Esophagus muscularis mucosa (tissue), 4 donors: Measurements from ENCODE around the gene TANGO6.

Experiments
- CTCF ChIP-seq, 3 experiments: fragments of 200-600 bp in 2 of 3; fragments of 450-650 bp in 1 of 3; sonication (generic) in 2 of 3; IDR thresholded peaks; one replicate each; pipeline ENCODE4 v1.5.1; 2017 to 2019; ENCODE audit warnings: antibody characterized with exemption in 3 of 3, mild to moderate bottlenecking in 2 of 3, moderate library complexity in 1 of 3
- EP300 ChIP-seq: sonication (generic); formaldehyde crosslinking; IDR thresholded peaks from one replicate; pipeline ENCODE4 v1.6.1; 2017; ENCODE audit warnings: antibody characterized with exemption
- POLR2A ChIP-seq: fragments of 450-650 bp; IDR thresholded peaks from one replicate; pipeline ENCODE4 v1.6.1; 2017; ENCODE audit warnings: antibody characterized with exemption, moderate library complexity, mild to moderate bottlenecking, low read depth
- POLR2AphosphoS5 ChIP-seq, 2 donors: sonication (generic); formaldehyde crosslinking; IDR thresholded peaks; one replicate each; pipeline ENCODE4 v1.6.1; 2017; ENCODE audit warnings: antibody characterized with exemption in 2 of 2

GRCh38 chr16:69130461-69130860 is 287.1 kb downstream of the TANGO6 start:
- TF ChIP-seq CTCF (IDR thresholded peaks at IDR 0.05) (no peak), POLR2AphosphoS5 (IDR thresholded peaks at IDR 0.05) (no peak), EP300 (no peak), POLR2A (no peak)
